HG02642 (cell line): Measurements from ENCODE around the gene TANGO2.

ENCODE experiments used
- ATAC-seq: cut with Tn5 transposase; IDR thresholded peaks from one replicate; pipeline ENCODE4 v1.9.1; 2021; ENCODE audit warnings: mild to moderate bottlenecking; ENCODE audit not compliant: unreplicated experiment, poor library complexity

The TANGO2 gene

GRCh38 chr22:20083157-20083890, 62.4 kb downstream of the TANGO2 start:
- no peak for ATAC-seq

- no peak for ATAC-seq
These were observed 63.1 kb downstream of the TANGO2 start for GRCh38 chr22:20083891-20084546.

DNA sequence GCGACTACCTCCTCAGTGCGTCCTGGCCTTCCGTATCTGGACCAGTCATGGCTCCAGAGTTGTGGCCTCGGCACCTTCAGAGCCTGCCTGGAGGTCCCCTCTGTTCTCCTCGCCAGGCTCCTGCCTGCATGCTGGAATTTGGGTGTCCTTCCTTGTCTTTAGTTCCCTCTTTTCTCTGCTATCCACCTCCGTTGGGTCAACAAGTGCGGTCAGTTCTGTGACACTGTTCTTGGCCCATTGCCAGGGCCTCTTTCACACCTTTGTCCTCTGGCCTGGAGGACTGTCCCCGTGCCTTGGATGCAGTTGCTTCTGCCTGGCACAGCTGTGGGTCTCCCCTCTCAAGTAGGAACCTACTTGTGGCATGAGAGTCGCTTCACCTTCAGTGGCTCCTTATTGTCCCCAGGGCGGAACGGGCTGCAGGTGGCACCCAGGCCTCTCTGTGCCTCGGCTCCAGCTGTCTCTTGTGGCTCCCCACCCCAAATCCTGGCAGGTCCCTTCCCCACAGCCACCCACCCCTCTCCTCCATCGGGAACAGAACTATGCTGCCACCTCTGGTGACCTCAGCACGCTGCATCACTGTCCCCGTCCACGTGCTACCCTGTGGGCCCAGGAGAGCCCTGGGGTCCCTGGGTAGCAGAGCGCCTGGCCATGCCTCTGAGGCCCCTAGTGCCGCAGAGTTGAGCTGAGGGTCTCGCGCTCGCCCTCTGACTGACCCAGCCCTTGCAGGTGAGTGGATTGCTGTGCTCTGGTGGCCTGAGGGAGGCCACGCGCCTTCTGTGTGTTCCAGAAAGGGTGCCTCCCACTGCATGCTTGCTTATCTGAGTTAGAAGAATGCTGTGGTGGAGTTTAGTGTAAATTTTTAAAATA, 63.9 kb downstream of the TANGO2 start:
- no peak for ATAC-seq

DNA sequence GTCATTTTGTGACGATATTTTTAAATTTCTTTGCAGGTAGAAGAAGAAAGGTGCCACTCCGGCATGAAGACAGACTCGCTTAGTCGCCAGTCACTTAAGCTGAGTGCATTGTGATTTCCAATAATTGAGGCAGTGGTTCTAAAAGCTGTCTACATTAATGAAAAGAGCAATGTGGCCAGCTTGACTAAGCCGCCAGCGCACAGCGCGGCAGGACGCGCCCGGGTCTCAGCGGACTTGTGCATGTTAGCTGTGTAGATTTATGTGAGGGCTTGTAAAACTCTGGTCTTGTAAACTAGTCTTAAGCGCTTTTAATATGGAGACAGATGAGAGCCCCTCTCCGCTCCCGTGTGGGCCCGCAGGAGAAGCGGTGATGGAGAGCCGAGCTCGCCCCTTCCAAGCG, 64.7 kb downstream of the TANGO2 start:
- ATAC-seq, result no peak

- no peak for ATAC-seq
These were observed 65.2 kb downstream of the TANGO2 start for GRCh38 chr22:20086101-20086599.

GRCh38 chr22:20086763-20087162, 65.9 kb downstream of the TANGO2 start:
- ATAC-seq, result no peak

GRCh38 chr22:20087319-20088262, 66.7 kb downstream of the TANGO2 start:
- no peak for ATAC-seq

GRCh38 chr22:20088263-20088648, 67.3 kb downstream of the TANGO2 start:
- no peak for ATAC-seq

- ATAC-seq, result no peak
These were observed 68.5 kb downstream of the TANGO2 start for GRCh38 chr22:20089226-20089976.

- ATAC-seq, result no peak
These were observed 69.2 kb downstream of the TANGO2 start for GRCh38 chr22:20089977-20090729.

DNA sequence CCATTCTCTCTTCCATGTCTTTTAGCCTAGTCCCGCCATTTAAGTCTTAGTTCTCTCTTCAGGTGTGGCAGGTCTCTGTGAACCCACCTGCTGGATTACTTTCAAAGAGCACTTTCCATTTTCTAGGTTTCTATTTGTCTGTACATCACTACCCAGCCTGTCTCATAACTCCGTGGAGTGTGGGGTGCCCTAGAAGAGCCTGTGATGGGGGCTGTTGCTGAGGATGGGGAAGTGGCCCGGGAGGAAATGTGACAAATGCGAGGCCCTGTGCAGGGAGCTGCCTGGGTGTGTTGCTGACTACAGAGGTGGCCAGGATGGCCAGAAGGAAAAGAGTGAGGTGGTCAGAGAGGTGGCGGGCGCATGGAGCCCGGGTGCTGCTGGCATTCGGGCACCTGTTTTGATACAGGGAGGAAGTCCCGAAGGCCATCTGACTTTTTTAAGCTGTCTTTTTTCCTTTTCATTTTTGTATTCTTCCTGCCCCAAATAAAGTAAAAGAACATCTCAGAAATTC, 69.9 kb downstream of the TANGO2 start:
- no peak for ATAC-seq

DNA sequence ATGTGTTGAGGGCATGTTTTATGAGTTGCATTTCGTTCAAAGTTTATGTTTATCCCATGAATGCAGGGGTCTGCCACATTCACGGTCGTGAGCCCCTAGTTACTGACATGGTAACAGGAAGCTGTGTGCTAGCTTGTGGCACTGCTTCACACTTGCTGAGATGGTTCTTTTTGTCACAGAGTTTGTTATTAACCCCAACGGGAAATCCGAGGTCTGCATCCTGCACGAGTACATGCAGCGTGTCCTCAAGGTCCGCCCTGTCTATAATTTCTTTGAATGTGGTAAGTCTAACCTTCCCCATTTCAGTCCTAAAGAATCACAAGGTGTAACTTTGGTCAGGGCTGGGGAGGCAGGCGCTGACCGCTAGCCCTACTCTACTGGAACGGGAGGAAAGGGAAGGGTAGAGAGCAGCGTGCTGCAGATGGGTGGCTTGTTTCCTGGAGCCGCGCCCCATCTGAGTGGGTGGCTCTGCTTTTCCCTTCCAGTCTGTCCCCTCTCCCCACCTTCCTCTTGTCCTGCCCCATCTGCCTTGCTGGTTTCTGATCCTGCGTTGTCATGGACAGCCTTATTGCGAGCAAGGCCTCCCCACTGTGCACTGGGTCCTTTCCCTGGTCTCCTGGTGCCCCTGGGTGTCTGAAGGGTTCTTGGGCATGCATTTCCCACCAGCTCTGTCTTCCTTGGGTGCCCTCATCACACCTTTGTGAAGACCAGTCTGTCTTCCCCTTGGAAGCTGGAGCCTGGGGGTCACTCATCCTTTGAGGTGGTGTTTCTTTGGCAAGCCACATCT, 71.0 kb downstream of the TANGO2 start:
- ATAC-seq, result no peak

DNA sequence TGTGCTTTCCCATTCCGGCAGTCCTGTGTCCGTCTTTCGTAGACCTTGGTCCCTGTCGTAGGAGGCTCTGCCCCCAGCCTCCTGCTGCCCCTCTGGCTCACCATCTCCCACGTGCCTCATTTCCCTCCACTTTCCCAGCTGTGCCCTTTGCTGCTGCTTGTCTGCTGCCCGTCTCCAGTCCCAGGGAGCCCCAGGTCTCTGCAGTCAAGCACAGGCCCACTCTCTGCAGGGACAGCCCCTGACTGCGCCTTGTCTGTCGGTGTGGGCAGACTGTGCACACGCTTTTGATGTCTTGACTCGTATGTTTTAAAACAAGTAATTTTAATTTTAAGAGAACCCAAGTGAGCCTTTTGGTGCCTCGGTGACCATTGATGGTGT, 71.6 kb downstream of the TANGO2 start:
- no peak for ATAC-seq

GRCh38 chr22:20093418-20094196, 72.7 kb downstream of the TANGO2 start:
- ATAC-seq, result no peak

GRCh38 chr22:20094197-20094807, 73.4 kb downstream of the TANGO2 start:
- ATAC-seq, result no peak

DNA sequence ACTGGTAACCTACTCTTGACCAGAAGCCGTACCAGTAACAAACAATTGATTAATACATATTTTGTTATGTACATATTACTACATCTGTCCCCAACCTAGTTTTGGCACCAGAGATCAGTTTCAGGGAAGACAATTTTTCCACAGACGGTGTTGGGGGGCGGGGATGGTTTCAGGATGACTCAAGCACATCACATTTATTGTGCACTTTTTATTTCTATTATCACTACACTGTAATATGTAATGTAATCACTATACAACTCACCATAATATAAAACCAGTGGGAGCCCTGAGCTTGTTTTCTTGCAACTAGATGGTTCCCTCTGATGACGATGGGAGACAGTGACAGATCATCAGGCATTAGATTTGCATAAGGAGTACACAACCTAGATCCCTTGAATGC, 74.6 kb downstream of the TANGO2 start:
- no peak for ATAC-seq
